ENCODE data around the gene CLSTN3. TPM values are rescaled to one million over a fixed set of nuclear protein-coding genes. Genes with fewer than 3 reads are reported as not detected.
"Not testable (repeated sequence)": the region's sequence is repeated elsewhere in the genome, so short reads cannot be mapped to it uniquely, and the experiment has no call there.

The CLSTN3 gene
- total RNA-seq, 1 donor from 2014 or later: 60.5 TPM

- DNase-seq: no peak
Observed at GRCh38 chr12:7154042-7154441, 23.9 kb downstream of the CLSTN3 start.

- DNase-seq: no peak
Observed at GRCh38 chr12:7154901-7155470, 24.8 kb downstream of the CLSTN3 start.

GRCh38 chr12:7155471-7156034 lies 25.4 kb downstream of the CLSTN3 start:
- no peak for DNase-seq

DNA sequence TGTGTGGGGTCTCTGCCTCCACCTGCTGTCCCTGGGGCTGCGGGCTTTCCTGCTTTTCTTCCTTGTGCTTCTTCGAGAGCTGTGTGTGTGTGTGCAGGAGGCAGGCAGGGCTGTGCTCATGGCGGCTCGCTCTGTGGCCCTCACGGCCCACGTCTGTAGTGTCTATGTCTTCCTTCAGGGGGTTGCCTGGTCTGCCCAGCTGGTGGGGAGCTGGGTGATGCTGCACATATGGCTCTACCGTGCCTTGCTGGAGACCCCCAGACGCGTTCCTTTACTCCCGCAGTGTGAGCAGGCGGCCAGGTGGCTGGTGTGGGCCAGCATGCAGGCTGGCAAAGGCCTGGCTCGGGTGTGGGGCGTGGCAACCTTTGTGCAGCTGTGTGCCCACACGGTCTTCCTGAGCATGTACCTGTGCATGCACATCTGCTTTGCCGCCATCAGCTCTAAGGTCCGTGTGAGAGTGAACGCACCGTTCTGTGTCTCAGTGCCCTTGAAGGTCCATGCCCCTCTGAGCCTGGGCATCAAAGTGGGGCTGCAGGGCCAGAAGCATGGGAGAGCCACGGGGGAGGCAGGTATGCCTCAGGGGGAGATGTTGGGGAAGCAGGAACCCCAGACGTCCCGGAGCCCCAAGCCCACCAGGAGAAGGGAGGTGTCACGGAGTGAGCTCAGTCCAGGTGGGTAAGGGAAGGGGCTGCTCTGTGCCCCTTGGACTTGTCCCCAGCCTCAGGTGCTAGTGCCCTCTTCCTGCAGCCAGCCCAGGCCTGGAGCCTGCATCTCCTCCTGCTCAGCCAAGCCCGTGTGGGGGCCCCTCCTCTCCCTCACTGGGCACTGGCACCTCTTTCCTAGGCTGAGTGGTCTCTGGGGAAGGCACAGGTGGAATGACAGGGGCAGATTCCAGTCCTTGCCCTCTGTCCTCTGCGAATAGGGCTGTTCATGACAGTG lies 26.4 kb downstream of the CLSTN3 start:
- DNase-seq: no peak

DNA sequence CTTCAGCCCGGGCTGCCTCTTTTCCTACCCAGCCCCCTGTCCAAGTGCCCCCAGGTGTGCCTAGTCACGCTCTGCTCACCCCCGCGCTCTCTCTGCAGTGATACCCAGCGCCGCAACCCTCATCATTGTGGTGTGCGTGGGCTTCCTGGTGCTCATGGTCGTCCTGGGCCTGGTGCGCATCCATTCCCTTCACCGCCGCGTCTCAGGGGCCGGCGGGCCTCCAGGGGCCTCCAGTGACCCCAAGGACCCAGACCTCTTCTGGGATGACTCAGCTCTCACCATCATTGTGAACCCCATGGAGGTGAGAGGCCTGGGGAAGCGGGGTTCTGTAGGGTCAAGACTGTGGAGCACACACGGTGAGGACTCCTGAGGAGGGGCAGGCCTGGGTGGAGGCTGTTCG lies 27.2 kb downstream of the CLSTN3 start:
- DNase-seq: no peak

GRCh38 chr12:7158781-7159609 lies 28.8 kb downstream of the CLSTN3 start:
- peak; percentile 50 for DNase-seq

- DNase-seq: no peak
Observed at GRCh38 chr12:7160183-7160582, 30.0 kb downstream of the CLSTN3 start.

DNA sequence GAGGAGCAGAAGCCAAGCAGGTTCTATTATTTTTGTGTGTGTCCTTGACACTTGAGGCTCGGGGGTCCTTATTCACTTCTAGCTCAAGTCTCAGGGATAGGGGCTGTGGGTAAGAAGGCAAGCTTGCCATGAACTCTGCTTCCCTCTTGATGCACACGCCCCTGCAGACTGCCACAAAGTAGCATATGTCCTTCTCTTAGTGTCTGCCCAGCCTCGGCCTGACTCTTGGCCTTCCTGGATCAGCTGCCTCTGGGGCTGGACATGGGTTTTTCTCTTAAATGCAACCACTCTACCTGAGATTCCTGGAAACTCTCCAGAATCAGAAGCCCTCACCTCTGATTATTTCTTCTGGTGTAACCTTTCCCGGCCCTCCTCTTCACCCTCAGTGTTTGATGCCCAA lies 31.2 kb downstream of the CLSTN3 start:
- DNase-seq: no peak

DNA sequence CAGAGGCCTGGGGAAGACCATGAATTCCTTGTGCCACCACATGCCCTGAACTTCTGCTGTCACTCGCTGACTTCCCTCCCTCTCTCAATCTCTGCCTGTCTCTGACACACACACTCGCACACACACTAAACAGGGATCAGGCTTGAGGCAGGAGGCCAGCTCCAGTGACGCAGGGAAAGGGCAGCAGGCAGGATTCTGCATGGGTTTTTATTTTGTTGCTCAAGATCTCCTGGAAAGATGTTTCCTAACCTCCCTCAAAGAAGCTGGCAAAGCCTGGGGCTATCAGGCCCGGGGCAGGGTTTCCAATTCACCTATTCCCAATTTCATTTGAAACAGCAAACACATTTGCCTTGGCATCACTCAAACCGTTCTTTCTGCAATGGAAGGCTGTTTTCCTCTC lies 31.6 kb downstream of the CLSTN3 start:
- no peak for DNase-seq

- peak; percentile 55 for DNase-seq
Observed at GRCh38 chr12:7162691-7163114, 32.5 kb downstream of the CLSTN3 start.

DNA sequence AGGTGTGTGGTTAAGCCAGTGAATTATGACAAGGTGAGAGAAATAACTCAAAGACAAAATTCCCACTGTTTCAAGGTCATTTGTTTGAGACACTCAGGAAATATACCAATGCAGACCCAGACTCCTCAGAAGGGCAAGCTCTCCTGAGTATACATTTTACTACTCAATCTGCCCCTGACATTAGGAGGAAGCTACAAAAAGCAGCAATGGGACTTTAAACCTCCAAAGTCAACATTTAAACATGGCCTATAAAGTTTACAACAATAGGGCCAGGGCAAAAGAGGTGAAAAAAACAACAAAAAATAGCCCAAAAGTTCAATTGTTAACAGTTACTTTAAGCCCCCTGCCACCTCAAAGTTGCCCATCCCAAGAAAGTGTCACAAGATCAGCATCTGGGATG lies 39.8 kb downstream of the CLSTN3 start:
- DNase-seq: no peak

GRCh38 chr12:7171854-7172253 lies 41.7 kb downstream of the CLSTN3 start:
- no peak for DNase-seq

GRCh38 chr12:7175493-7175892 lies 45.3 kb downstream of the CLSTN3 start:
- DNase-seq: no peak

GRCh38 chr12:7176595-7176994 lies 46.4 kb downstream of the CLSTN3 start:
- DNase-seq: no peak

DNA sequence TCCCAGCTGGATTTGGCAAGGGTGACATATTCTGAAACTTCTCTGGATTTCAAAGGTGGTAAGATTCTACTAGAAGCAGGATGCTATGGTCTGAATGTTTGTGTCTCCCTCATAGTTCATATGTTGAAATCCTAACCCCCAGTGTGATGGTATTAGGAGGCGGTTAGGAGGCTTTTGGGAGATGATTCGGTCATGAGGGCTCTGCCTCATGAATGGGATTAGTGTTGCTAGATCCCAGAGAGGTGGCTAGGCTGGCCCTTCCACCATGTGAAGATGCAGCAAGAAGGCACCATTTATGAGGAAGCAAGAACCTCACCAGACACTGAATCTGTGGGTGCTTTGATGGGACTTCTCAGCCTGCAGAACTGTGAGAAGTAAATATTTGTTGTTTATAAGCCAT lies 48.3 kb downstream of the CLSTN3 start:
- DNase-seq: no peak

DNA sequence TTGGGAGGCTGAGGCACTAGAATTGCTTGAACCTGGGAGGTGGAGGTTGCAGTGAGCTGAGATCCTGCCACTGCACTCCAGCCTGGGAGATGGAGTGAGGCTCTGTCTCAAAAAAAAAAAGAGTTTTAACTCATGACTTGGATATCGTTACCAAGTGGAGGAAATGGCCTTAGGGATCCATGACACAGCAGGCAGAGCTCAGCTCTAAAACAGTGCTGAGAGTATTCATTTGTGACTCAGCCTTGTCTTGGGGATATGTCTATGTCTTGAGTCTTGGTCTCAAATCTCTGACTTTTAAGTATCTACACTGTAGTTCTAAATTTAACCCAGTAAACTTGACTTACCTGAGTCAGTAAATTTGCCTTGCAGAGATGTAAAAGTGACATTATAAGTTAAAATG lies 50.5 kb downstream of the CLSTN3 start:
- DNase-seq: no peak

GRCh38 chr12:7186058-7186457 lies 55.9 kb downstream of the CLSTN3 start:
- not testable (repeated sequence) for DNase-seq

GRCh38 chr12:7188562-7189397 lies 58.6 kb downstream of the CLSTN3 start:
- DNase-seq: peak; percentile 69

DNA sequence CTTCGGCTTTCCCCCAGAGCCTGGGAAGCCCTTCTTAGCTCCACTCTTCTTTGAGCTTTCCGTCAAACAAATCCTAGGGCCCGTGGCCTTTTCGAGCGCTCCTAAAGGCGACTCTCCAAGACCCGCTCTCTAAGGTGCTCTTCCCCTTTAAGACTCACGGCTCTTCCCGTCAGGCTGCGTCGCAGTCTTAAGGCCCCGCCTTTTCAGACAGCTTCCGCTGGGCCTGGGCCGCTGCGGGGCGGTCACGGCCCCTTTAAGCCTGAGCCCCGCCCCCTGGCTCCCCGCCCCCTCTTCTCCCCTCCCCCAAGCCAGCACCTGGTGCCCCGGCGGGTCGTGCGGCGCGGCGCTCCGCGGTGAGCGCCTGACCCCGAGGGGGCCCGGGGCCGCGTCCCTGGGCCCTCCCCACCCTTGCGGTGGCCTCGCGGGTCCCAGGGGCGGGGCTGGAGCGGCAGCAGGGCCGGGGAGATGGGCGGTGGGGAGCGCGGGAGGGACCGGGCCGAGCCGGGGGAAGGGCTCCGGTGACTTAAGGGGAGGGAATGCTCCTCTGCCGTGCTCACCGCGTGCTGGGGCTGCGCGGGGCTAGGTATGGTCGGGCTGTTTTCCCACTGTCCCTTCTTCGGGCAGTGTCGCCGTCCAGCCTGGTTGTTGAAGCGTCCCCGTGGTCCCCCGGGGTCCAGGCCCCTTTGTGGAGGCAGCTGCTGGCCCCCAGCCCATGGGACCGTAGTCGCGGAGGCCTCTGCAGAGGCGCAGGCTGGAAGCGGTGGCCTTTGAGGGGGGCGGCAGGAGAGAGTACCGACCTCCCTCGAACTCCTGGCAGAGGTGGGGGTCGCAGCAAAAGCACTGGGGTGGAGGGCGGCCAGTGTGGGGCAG lies 59.5 kb downstream of the CLSTN3 start, which contains the start of gene PEX5:
TSS of gene PEX5 (plus strand) at position 289 of the 870 bp plus-strand sequence. CDS start 692 bp downstream, outside the sequence.
- peak; percentile 86 for DNase-seq
